Mammary epithelial cell (primary cell): Measurements from ENCODE around the gene RPA4.

ENCODE experiments used
- EZH2 ChIP-seq: IDR thresholded peaks from 2 replicates; pipeline ENCODE4 v1.6.1; 2012; ENCODE audit warnings: low read length, inconsistent platforms, borderline replicate concordance
- TF ChIP-seq, protein P1 (sequence below), 2 donors: IDR thresholded peaks in 1 of 2; conservative IDR thresholded peaks in 1 of 2; 2 replicates each; pipeline ENCODE4 v1.5.1; 2011 to 2012; ENCODE audit warnings: inconsistent platforms in 2 of 2, low read length in 2 of 2, mild to moderate bottlenecking in 2 of 2, control low read depth in 1 of 2, low read depth in 1 of 2; ENCODE audit not compliant: insufficient read depth in 1 of 2; ENCODE audit errors: extremely low read depth in 1 of 2

GRCh38 chrX:96846841-96847240 is 36.9 kb upstream of the RPA4 start:
- TF ChIP-seq, protein P1, sequence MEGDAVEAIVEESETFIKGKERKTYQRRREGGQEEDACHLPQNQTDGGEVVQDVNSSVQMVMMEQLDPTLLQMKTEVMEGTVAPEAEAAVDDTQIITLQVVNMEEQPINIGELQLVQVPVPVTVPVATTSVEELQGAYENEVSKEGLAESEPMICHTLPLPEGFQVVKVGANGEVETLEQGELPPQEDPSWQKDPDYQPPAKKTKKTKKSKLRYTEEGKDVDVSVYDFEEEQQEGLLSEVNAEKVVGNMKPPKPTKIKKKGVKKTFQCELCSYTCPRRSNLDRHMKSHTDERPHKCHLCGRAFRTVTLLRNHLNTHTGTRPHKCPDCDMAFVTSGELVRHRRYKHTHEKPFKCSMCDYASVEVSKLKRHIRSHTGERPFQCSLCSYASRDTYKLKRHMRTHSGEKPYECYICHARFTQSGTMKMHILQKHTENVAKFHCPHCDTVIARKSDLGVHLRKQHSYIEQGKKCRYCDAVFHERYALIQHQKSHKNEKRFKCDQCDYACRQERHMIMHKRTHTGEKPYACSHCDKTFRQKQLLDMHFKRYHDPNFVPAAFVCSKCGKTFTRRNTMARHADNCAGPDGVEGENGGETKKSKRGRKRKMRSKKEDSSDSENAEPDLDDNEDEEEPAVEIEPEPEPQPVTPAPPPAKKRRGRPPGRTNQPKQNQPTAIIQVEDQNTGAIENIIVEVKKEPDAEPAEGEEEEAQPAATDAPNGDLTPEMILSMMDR (conservative IDR thresholded peaks at IDR 0.05 in 1 of 2, IDR thresholded peaks at IDR 0.05 in 1 of 2; ENCODE audit: extremely low read depth in 1 of 2, insufficient read depth in 1 of 2, low read depth in 1 of 2, low read length in 2 of 2) = no peak
- no peak for TF ChIP-seq EZH2
